ENCODE data around the gene MUC13. TPM values are rescaled to one million over a fixed set of nuclear protein-coding genes. Genes with fewer than 3 reads are reported as not detected.

MUC13 gene
- total RNA-seq, 1 donor from 2014 or later = not detected

- no peak for DNase-seq (ENCODE audit: extremely low read depth, low read depth, low spot score)
Measured at GRCh38 chr3:124951511-124952281, 17.1 kb upstream of the MUC13 start.

- no peak for DNase-seq (ENCODE audit: extremely low read depth, low read depth, low spot score)
Measured at GRCh38 chr3:124950026-124950425, 15.5 kb upstream of the MUC13 start.

- DNase-seq (ENCODE audit: extremely low read depth, low read depth, low spot score) = no peak
Measured at GRCh38 chr3:124942613-124943012, 8.1 kb upstream of the MUC13 start.

- DNase-seq (ENCODE audit: extremely low read depth, low read depth, low spot score) = no peak
Measured at GRCh38 chr3:124941771-124942170, 7.2 kb upstream of the MUC13 start.

- no peak for DNase-seq (ENCODE audit: extremely low read depth, low read depth, low spot score)
Measured at GRCh38 chr3:124939661-124940060, 5.1 kb upstream of the MUC13 start.

GRCh38 chr3:124938896-124939295 is 4.3 kb upstream of the MUC13 start:
- no peak for DNase-seq (ENCODE audit: extremely low read depth, low read depth, low spot score)

GRCh38 chr3:124937049-124937448 is 2.5 kb upstream of the MUC13 start:
- no peak for DNase-seq (ENCODE audit: extremely low read depth, low read depth, low spot score)

- DNase-seq (ENCODE audit: extremely low read depth, low read depth, low spot score) = no peak
Measured at GRCh38 chr3:124935794-124936542, 1.4 kb upstream of the MUC13 start.

GRCh38 chr3:124935264-124935663 is 713 bp upstream of the MUC13 start:
- DNase-seq (ENCODE audit: extremely low read depth, low read depth, low spot score) = no peak

- peak; percentile 52 for DNase-seq (ENCODE audit: extremely low read depth, low read depth, low spot score)
Measured at GRCh38 chr3:124928333-124929202, 6.0 kb downstream of the MUC13 start.

- DNase-seq (ENCODE audit: extremely low read depth, low read depth, low spot score) = no peak
Measured at GRCh38 chr3:124927574-124928045, 6.9 kb downstream of the MUC13 start.

GRCh38 chr3:124926426-124927101 is 8.0 kb downstream of the MUC13 start:
- no peak for DNase-seq (ENCODE audit: extremely low read depth, low read depth, low spot score)

GRCh38 chr3:124924741-124925140 is 9.8 kb downstream of the MUC13 start:
- DNase-seq (ENCODE audit: extremely low read depth, low read depth, low spot score) = no peak

GRCh38 chr3:124923833-124924232 is 10.7 kb downstream of the MUC13 start:
- no peak for DNase-seq (ENCODE audit: extremely low read depth, low read depth, low spot score)

- no peak for DNase-seq (ENCODE audit: extremely low read depth, low read depth, low spot score)
Measured at GRCh38 chr3:124920718-124921117, 13.8 kb downstream of the MUC13 start.

GRCh38 chr3:124919756-124920155 is 14.8 kb downstream of the MUC13 start:
- no peak for DNase-seq (ENCODE audit: extremely low read depth, low read depth, low spot score)

GRCh38 chr3:124918524-124918923 is 16.0 kb downstream of the MUC13 start:
- no peak for DNase-seq (ENCODE audit: extremely low read depth, low read depth, low spot score)

GRCh38 chr3:124916837-124917409 is 17.6 kb downstream of the MUC13 start:
- DNase-seq (ENCODE audit: extremely low read depth, low read depth, low spot score) = no peak

- DNase-seq (ENCODE audit: extremely low read depth, low read depth, low spot score) = no peak
Measured at GRCh38 chr3:124915254-124915653, 19.3 kb downstream of the MUC13 start.

- no peak for DNase-seq (ENCODE audit: extremely low read depth, low read depth, low spot score)
Measured at GRCh38 chr3:124907957-124908356, 26.6 kb downstream of the MUC13 start.

Measured in glomerular endothelial cell (primary cell).